Subcutaneous adipose tissue (tissue), 4 donors: ENCODE measurements around the gene KCNC4. TPM values are rescaled to one million over a fixed set of nuclear protein-coding genes. Genes with fewer than 3 reads are reported as not detected.

Experiments used
- total RNA-seq, 4 donors: library from RNA; depleted of rRNA; stranded (reverse); fragments of >200 nt; gene quantifications; one replicate each; pipeline ENCODE4 v1.1.0, GENCODE V29; 2016
- TF ChIP-seq, protein P1 (sequence below): fragments of 450-650 bp; IDR thresholded peaks from one replicate; pipeline ENCODE4 v1.5.1; 2016; ENCODE audit warnings: low read depth, mild to moderate bottlenecking, control low read depth, antibody characterized with exemption, moderate library complexity

Gene KCNC4
- 1 to 10 TPM; 1.3 to 6.6 (median 1.9) TPM for total RNA-seq

DNA sequence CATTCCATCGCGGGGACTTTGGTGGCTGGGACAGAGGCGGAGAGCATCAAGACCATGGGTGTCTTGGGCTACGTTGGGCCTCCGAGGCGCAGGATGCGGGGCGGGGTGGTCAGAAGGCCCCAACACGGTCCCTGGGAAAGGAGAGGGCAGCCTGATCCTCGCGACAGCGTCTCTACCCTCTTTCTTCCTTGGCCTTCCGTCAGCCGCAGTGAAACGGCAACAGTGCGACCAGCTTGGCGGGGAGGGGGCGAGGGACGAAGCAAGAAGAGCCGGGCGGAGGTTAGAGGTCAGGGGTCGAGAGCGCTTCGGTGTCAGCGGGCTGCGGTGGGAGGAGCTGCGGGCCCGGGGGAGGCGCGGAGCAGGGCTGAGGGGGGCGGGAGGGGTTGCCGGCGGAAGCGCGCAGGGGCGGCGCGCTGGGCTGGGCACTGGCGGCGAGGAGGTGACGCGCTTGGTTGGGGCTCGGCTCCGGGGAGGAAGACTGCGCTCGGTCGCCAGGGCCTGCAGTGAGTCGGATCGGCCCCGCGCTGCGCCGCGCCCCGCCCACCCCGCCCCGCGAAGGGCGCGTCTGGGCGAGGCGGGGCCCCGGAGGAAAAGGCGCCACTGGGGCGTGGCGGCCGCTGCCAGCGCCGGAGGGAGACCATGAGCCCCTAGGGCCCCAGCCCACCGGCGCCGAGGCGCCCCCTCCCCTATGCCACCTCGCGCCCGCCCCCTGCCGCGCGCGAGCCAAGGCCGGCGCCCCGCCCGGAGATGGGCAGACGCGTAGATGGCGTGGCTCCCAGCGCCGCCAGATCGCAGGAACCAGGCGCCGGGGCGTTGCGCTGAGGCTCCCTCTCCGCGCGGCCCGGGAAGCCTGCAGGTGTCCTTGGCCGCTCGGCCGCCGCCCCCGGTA, at the start of gene KCNC4:
Gene KCNC4, plus strand, starts transcription at position 600 of the 889 bp plus-strand sequence. CDS start 1,186 bp downstream, outside the sequence.
- TF ChIP-seq, protein P1, sequence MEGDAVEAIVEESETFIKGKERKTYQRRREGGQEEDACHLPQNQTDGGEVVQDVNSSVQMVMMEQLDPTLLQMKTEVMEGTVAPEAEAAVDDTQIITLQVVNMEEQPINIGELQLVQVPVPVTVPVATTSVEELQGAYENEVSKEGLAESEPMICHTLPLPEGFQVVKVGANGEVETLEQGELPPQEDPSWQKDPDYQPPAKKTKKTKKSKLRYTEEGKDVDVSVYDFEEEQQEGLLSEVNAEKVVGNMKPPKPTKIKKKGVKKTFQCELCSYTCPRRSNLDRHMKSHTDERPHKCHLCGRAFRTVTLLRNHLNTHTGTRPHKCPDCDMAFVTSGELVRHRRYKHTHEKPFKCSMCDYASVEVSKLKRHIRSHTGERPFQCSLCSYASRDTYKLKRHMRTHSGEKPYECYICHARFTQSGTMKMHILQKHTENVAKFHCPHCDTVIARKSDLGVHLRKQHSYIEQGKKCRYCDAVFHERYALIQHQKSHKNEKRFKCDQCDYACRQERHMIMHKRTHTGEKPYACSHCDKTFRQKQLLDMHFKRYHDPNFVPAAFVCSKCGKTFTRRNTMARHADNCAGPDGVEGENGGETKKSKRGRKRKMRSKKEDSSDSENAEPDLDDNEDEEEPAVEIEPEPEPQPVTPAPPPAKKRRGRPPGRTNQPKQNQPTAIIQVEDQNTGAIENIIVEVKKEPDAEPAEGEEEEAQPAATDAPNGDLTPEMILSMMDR = no peak

DNA sequence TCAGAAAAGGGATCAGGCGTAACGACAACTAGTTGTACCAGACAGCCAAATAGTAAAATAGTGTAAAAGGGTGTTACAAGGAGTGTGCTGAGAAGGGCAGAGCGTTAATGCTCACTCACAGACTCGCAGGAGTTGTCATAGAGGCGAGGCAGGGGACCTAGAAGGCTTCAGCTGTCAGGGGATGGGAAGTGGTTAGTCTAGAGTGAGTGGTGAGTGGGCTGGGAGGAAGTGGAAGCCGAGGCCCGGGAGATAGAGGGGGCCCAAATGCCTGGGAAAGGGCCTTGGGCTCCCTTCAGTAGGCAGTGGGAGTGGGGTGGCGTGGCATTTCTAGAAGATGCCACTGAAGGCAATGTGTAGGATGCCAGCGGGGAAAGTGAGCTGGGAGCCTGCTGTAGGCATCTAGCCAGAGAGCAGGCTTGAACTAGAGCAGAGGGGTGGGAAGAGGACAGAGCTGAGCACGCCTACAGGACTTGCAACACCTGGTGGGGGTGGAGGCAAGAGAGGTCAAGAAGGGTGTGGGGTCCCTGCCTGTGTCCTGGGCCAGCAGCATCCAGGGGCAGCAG, 49.5 kb upstream of the KCNC4 start:
- TF ChIP-seq, protein P1 = no peak

DNA sequence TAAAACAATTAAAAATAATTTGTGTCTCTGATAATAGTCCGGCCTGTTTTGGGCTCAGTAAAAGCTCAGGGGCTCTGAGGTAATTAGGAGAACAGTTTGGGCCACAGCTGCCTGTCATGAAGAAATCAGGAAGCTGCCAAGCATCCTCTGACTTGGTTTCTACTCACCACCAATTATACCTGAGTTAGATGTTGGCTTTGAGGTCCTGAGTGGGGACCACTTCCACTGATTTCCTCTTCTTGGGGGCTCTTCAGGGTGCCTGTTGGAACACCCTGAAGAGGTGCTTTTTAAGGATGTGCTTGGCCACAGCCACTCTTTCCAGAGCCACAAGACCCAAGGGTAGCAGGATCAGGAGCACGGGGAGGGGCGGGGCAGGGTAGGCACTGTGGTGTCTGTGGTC, 48.9 kb upstream of the KCNC4 start:
- TF ChIP-seq, protein P1 = no peak

DNA sequence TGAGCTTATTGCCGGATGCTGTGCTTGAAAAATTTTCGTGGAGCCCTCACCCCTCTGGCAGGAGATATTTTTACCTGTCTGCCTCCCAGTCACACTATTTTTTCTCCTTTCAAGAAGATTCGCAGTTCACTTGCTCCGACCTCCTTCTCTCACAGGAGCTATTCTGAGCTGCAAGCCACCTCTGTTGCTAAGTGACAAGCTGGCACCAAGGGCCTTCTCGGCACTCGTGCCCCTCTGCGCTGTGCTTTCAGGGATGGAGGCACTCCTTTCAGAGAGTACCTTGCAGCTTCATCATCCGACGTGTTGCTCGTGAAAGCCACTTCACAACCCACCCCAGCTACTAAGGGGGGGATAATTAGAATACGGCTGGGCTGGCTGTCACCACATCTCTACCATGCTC, 48.3 kb upstream of the KCNC4 start:
- TF ChIP-seq, protein P1 = no peak

DNA sequence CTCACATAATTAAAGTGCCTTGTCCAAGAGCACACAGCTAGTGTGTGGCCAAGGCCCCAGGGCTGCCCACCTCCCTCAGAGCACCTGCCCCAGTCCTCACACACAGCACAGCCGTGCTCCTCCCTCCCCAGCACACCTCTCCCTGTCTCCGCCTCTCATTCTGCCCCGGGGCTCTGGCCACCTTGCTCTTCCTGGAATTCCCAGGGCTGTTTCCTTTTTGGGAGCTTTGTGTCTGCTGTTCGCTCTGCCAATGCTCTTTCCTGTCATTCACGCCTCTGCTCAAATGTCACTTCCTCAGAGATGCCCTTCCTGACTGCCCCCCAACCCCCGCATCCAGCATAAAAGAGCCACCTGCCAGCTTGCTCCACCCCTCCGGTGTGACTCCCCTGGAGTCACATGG, 46.5 kb upstream of the KCNC4 start:
- TF ChIP-seq, protein P1 = no peak

DNA sequence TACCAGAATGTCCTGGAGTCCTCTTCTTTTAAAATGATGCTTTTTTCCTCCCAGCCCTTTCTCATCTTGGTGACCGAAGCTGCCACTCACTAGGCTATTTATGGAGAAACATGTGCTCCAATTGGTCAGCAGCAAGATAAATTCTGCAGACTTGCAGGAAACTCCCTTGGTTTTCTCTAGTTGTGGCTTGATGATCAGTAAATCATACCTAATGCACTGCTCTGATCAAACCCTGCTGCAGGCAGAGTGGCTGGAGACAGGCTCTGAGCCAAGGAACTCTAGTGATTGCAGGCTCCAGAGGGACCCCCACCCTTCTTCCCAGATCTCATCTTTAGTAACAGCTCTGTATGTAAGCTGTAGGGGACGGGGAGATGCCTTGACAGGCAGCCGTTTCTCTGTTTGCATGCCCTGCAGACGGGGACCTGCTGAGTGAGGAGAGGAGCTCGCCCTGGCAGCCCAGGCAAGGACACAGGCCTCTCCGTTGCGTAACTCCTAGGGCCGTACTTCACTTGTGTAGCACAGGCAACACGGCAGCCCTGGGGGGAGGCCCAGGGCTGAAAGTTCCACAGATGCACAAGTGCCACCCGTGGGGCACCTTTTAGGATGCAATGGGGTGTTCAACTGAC, 45.3 kb upstream of the KCNC4 start:
- TF ChIP-seq, protein P1 = no peak

DNA sequence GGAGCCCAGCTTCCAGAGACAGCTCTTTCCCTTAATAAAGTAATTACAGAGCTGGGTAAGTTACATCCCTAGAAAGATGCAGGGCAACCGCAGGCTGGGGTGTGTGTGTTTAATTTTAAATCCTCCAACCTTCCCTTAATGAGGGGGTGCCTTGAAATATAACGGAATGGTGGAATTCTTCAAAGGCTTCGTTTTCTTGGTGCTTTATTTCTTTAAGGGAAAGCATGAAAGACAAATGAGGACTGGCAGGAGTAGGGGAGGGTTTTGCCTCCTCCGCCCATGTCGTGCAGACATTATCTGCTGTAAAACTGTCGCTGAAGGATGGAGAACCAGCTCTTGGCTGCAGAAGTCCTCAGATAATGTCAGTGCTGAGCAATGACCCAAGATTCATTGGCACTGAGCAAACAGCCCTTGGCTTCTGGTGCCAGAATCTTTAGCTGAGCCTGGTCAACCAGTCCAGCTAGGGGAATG, 44.3 kb upstream of the KCNC4 start:
- TF ChIP-seq, protein P1 = no peak
